ENCODE results near the gene STN1.

DNA sequence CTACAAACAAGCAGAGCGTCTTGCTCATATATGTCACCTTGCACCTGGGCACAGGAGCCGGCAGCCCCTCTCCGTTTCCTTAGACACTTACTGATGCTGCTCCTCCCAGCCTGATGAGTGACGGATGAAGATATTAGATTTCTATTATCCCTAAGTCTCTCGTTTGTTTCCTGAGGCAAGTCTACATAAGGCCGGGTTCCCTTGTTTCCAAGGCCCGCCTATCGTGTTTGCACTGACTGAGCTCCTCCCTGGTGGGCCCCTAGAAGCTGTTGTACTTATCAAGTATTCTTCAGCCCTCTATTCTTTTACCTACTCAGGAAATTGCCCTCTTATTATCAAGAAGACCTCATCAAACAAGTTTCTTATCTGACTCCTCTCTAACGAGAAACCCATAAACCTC, 81.1 kb downstream of the STN1 start:
- TF ChIP-seq, protein P1, sequence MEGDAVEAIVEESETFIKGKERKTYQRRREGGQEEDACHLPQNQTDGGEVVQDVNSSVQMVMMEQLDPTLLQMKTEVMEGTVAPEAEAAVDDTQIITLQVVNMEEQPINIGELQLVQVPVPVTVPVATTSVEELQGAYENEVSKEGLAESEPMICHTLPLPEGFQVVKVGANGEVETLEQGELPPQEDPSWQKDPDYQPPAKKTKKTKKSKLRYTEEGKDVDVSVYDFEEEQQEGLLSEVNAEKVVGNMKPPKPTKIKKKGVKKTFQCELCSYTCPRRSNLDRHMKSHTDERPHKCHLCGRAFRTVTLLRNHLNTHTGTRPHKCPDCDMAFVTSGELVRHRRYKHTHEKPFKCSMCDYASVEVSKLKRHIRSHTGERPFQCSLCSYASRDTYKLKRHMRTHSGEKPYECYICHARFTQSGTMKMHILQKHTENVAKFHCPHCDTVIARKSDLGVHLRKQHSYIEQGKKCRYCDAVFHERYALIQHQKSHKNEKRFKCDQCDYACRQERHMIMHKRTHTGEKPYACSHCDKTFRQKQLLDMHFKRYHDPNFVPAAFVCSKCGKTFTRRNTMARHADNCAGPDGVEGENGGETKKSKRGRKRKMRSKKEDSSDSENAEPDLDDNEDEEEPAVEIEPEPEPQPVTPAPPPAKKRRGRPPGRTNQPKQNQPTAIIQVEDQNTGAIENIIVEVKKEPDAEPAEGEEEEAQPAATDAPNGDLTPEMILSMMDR (IDR thresholded peaks at IDR 0.05) = no peak
- no peak for TF ChIP-seq POLR2A (IDR thresholded peaks at IDR 0.05)

All from Peyer's patch (tissue), 4 donors.